Stimulated activated CD4-positive, alpha-beta T cell treated with anti-CD3 and anti-CD28 coated beads, Interleukin-1b, Interleukin-23, amount 100 ng/mL, for 24 hours (primary cell): ENCODE data around the gene ADCY10.
"Not testable (repeated sequence)": the region's sequence is repeated elsewhere in the genome, so short reads cannot be mapped to it uniquely, and the experiment has no call there.

Experiments
- DNase-seq, 4 experiments: peaks; one replicate each; pipeline ENCODE4 v3.0.0-alpha.2; 2020; ENCODE audit warnings: low read depth in 4 of 4, low spot score in 1 of 4

Gene ADCY10

DNA sequence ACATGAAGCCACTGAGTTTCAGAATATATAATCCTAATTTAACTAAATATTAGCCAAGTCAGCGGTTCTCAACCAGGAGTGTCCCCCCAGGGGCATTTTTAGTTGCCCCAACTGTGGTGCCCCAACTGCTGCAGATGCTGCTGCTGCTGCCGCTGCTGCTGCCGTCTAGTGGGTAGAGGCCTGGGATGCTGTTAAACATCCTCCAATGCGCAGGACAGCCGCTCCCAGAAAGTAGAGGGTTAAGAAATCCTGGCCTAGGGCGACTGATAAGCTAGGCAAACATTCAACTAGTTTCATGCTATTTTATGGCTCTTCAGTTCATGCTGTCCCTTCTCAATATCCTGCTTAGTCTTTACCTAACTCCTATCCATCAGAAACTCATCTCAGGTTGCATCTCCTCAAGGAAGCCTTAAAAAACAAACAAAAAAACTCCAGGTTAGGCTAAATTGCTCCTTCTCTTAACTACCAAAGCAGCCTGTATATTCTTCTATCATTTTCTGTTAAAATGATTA, 12.6 kb upstream of the ADCY10 start:
- DNase-seq, result no peak

DNA sequence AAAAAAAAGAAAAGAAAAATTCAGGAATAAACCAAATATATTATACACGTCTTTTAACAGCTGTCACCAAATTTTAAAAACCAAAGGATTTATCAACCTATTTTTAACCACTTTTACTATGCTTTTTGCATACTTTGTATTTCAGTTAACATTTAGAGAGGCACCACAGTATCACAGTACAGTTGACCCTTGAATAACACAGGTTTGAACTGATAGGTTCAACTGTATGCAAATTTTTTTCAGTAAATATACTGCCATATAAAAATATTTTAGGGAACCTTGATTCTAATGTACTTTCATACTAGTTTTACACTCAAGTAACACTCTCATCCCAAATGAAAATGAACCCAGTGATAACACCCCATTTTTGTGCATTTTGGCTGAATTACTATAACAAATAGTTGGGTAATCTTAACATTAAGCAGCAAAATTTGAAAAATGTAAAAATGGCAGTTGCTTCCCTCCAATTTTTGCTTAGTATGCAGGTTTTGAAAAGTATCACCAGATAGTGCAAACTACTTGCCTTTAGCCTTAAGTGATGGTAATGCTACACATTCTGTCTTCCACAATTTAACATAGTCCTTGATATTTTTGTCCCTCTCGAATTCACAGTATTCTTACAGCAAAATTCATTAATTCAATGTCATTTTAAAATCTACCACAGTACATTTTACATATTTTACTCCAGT, 10.8 kb upstream of the ADCY10 start:
- no peak for DNase-seq

DNA sequence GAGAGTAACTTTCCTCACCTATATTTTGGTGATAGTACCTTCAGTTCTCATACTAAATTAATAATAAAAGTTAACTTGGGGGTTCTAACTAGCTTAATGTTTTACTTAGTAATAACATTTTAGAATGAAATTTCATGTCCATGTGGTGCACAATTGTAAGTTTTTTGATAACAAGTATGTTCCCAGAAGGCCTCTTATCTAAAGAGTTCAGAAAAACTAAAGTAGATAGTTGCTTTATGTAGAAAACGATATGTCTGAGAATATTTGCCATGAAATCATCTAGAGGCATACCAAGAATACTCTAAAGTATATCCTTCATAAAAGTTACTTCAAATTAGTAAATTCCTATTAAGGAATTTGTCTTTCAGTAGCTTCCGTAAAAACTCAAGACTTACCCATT, 10.2 kb upstream of the ADCY10 start:
- DNase-seq, result no peak

DNA sequence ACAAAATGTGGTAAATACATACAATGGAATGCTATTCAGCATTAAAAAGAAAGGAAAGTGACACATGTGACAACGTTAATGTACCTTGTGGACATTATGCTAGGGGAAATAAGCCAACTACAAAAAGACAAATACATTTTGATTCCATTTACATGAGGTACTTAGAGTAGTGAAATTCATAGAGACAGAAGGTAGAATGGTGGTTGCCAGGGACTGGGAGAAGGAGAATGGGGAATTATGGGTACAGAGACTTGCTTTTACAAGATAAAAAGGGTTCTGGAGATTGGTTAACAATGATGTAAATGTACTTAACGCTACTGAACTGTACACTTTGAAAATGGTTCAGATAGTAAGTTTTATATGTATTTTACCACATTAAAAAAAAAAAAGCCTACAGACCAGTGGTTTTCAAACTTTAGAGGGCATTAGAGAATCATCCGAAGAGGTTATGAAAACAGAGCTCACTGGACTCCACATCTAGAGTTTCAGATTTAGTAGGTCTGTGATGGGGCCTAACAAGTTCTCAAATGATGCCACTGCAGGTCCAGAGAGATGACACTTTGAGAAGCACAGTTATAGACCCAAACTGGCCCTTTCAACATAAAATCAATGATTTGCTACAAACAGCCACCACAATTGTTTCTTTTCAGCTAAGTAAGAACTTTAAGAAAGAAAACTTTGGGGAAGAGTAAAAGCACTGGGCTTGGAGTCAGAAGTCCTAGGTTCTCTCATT, 9.6 kb upstream of the ADCY10 start:
- no peak for DNase-seq

DNA sequence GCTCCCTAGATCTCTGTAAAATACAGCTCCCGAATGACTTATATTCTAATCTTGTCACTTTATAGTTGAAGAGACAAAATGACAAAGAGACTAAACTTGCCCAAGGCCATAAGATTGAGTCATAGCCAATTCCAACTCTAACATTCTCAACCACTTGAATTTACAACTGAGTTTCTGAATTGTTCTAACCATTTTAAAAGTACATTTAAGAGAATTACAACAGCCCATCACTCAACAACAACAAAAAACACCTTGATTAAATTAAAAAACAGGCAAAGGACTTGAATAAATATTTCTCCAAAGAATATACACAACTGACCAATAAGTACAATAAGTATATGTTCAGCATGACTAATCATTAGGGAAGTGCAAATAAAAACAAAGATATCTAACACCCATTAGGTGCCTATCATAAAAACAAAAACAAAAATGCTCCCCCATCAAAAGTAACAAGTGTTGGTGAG, 8.7 kb upstream of the ADCY10 start:
- no peak for DNase-seq

DNA sequence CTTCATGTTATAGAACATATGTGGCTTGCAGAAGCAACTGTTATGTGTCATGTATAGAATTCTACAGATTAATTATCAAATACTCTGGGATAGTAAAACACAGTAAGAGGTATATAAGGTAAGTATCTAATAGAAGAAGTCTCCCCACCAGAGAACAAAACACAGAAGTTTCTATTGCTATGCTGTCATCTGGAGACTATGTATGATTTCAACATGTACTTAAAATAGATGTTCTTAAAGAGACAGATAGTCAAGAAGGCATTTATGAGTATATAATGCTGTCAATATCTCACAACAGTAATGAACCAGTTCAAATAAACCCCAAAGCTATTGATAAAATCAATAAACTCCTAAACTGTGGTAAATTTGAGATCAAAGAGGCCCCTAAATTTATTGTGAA, 8.1 kb upstream of the ADCY10 start:
- DNase-seq, result no peak

DNA sequence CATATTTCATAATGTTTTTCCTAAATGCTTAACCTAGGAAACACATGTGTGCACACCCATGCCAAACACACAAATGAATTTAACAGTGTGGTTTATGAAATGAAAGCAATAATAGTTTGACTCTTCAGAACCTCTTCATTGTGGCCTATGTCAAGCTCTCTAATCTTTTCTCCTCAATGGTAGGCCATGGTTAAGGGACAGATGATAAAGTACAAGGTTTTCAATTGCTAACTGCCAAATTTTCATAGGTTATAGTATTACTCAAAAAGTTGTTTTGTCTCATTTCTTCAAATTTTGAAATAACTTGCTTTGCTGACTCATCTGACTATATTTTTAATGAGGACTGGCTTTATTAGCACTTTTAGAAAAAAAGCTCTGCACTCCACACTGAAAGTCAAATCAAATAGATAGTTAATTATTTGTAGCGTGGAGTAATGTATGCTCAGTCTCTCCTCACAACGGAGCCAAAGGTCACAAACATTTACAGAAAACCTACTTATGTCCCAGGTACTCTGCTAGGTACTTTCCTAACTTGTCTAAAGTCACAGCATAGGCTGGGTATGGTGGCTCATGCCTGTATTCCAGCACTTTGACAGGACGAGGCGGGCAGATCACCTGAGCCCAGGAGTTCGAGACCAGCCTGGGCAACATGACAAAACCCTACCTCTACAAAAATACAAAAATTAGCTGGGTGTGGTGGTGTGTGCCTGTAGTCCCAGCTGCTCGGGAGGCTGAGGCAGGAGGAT, 3.0 kb upstream of the ADCY10 start:
- DNase-seq, result no peak

DNA sequence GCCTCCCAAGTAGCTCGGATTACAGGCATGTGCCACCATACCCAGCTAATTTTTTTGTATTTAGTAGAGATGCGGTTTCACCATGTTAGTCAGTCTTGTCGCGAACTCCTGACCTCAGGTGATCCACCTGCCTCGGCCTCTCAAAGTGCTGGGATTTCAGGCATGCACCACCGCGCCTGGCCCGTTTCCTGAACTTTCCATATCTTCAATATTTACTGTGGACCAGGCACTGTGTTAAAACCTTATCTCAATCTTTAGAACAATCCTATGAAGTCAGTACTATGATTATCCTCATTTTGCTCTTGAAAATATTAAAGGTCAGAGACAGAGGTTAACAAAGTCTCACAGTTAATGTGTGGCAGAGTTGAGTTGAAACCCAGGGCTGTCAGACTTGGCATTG, 1.6 kb upstream of the ADCY10 start:
- DNase-seq, result no peak

DNA sequence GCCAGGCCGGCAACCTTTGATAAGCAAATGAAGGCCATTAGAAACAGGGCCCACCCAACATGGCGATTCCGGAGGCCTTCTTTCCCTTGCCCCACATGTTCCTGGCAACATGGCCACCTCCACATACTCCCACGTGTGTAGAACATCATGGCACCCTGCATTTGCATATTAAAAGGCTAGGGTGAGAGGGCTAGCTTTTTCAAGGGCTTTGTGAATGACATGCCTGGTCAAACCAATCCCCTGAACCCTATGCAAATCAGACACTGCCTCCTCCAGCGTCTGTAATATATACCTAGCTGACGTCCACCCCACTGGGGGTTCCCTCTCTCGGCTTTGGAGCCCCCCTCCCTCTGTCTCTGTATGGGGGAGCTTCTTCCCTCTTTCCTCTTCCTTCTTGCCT, 1.6 kb downstream of the ADCY10 start:
- no peak for DNase-seq

DNA sequence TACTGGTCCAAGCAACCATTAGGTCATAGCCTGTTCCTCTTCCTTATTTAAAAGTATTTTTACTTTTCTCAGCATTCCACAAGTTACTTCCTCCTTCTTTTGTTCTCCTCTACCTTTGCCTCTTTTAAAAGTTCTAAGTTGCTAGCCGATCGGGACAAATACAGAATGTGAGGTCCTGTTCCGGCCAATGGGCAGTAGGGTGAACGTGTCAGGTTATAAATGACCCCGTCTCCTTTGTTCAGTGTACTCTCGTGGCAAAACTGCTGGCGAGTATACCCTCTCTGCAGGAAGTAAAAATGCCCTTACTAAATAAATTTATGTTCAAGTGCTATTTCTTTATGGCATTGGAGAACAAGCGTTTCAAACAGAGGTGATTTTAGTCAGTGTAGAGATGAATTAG, 2.5 kb downstream of the ADCY10 start:
- no peak for DNase-seq

DNA sequence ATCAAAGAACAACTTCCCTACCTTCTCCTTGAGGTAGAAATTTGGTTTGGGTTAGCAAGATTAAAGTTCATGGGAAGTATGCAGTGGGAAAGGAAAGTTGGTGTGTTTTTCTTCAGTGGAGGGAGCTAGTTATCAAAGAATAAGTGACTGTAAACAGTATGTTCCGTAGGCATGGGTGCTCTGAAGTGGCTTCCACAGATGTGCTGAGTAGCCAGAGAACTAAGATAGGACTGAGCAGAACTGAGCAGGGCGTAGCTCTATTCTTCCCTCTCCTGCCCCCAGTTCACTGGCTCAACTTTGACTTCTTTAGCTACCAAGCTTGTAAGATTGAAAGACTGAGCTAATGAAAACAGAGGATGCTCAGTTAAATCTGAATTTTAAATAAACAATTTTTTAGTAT, 3.4 kb downstream of the ADCY10 start:
- DNase-seq, result no peak

DNA sequence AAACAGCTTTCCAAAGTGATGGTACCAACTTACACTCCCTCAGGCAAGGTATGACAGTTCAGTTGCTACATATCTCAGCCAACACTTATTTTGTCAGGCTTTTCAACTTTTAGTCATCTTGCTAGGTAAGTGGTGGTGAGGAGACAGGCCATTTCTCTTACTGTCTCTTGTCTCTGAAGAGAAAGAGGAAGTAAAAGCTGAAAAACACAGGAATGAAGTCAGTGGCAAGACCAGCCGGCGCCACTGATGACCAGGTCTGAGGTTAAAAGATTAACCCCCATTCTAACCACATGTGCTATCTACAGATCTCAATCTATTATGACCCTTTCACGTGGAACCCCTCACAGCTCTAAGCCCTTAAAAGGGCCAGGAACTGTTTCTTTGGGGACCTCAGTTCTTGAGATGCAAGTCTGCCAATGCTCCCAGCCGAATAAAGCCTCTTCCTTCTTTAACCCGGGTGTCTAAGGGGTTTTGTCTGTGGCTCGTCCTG, 4.2 kb downstream of the ADCY10 start:
- DNase-seq, result no peak

DNA sequence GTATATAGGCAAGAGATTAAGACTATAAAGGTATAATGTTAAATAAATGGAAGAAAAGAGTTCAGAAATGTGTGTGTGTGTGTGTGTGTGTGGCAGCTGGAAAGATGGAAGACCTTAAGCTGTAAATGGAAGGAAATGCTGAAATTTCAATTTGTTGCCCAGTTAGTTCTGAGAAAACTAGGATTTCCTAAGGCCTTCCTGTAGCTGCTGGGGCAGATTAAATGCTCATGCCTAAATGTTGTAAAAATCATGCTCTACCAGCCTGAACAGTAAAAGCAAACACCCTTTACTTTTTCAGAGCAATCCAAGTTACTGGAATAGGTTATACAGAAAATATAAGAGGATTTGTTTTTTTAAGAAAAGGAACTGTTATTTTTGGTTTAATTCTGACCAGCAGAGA, 8.3 kb downstream of the ADCY10 start:
- no peak for DNase-seq

DNA sequence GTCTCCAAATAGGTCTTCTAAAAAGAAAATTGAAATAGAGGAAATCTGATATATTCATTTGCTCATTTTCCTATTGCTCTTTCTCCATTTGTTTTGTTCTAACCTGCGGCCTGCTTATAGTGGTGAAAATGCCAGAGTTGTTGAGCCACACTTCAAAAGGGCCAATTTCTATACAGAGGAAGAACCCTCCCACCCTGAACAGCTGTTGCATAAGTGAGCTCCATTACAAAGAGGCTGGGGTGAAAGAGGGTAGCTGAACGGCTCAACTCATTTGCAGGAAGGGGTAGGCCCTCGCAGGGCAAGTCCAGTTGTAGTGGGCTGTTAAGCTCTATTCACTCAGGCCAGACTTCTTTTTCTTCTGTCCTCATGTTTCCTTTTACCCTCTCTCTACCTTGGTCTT, 8.8 kb downstream of the ADCY10 start:
- DNase-seq, result no peak

DNA sequence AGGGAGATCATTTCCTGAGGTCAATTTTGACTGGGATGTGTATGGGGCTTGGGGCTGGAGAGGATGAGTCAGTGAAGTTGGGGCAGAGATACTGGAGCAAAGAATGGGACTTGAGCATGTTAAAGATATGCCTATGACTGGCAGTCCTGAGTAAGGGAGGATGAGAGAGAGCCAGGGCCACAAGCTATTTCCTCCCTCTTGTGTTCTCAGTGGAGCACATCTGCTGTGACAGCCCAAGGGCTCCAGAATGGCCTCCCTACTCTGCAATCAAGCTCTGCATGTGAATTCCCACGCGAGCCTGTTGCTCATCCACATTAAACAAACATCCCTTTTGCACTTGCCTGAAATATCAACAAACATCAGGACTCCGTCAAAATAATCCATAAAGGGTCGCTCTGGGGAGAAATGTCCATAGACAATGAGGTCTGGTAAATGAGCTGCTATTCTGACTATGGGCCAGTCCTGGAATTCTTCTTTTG, 9.2 kb downstream of the ADCY10 start:
- DNase-seq, result no peak

DNA sequence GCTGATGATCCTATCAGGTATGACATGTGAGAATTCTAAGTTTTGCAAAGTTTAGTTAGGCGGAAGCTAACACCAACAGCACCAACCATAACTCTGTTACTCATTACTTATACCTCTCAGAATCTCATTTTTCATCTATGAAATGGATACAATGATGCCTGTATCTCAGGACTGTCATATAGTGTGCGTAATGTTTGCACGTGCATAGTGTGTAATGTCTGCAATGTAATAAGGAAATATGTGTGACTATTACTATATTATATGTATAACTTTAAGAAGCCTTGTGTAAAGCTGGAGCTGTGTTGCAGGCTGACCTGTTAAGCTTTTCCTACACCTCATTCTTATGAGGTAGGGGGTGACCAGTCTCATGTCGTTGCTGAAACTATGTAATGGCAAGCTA, 13.0 kb downstream of the ADCY10 start:
- no peak for DNase-seq

DNA sequence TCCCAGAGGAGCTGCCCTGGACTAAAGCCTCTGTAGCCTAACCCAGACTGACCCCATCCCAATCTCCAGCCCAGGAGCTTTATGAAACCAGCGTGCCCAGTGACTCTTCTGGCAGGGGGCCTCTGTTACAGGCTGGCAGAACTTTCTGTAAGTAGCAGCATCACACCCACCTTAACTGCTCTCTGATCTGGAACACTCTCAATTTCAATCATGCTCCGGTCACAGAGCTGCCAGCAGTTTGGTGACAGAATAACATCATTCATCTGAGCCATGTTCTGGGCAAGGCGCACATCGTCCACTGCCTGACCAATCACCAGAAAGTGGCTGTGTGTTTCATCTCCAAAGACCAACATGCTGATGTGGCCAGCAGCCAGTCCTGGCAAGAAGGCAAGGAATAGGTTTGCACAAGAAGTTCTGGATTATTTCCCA, 14.7 kb downstream of the ADCY10 start:
- no peak for DNase-seq

DNA sequence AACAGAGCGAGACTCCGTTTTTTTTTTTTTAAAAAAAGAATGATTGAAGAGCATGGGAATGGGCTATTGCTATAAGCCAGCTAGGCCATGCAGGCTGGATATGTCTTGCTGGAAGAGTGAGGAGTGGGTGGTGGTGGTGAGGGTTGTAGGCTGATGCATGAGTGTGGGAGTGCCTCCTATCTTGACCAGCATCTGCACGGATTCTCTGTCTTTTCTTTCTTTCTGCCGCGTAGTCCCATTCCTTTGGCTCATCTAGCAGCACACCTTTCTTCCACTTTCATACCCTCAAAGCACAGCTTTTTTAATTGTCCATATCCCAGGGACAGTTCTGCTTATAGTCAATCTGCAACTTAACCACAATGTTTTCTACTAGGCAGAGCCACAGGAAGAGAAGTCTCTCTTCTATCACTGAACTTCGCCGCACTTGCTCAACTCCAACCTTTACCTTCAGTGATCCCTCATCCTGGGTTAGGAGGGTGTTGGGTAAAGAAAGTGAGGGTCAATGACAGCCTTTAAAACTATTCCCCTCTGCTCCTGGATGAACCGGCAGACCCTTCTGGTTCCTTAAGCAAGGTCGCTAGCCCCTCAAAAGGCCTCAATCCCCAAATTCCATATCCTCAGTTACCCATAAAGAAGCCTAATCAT, 15.2 kb downstream of the ADCY10 start:
- no peak for DNase-seq

DNA sequence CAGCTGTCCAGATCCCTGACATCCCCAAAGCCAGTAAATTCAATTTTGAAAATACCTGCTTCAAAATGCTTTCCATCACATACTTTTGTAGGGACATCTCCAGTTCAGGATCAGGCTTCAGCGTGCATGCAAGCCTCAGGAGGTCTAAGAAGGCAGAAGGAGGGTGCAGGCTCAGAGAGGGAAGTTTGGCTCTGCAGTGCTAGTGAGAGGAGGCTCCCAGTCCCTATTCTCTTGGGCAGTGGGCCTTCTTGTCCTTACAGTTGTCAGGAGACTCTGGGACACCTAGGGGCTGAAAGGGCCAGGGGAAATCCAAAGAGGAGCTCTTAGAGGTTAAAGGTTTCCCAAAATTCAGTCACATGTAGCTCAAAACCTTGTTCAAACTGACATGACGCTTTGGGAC, 20.1 kb downstream of the ADCY10 start:
- DNase-seq, result no peak

DNA sequence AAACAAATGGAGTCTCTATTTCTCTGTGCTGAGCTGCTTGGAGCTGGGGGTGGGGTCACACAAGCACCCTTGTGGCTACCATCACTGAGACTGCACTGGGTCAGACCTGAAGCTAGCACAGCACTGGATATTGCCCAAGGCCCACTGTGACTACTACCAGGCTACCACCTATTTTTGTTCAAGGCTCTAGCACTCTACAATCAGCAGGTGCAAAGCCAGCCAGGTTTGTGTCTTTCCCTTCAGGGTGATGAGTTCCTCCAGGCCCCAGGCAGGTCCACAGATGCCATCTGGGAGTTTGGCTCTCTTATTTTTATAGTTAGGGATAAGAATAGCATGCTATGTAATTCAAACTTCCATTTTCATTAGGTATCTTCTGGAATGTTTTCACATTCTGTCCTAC, 23.5 kb downstream of the ADCY10 start:
- no peak for DNase-seq

DNA sequence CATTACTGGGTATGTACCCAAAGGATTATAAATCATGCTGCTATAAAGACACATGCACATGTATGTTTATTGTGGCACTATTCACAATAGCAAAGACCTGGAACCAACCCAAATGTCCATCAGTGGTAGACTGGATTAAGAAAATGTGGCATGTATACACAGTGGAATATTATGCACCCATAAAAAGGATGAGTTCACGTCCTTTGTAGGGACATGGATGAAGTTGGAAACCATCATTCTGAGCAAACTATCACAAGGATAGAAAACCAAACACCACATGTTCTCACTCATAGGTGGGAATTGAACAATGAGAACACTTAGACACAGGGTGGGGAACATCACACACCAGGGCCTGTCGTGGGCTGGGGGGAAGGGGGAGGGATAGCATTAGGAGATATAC, 26.7 kb downstream of the ADCY10 start:
- not testable (repeated sequence) for DNase-seq
